KMS-11 (cell line): ENCODE results near the gene NDUFAF5.

Experiments used
- H2AFZ ChIP-seq: fragments of 200-600 bp; sonication (generic); 2 replicates; pipeline ENCODE4 v1.6.1; 2016; ENCODE audit warnings: antibody characterized with exemption, mixed run types, low read depth
- H3K27ac ChIP-seq: fragments of 200-600 bp; sonication (generic); 2 replicates; pipeline ENCODE4 v1.6.1; 2016; ENCODE audit warnings: mild to moderate bottlenecking, mixed run types
- H3K27me3 ChIP-seq: fragments of 200-600 bp; sonication (generic); 2 replicates; pipeline ENCODE4 v1.6.1; 2017; ENCODE audit warnings: mild to moderate bottlenecking, low read depth, mixed run types, moderate library complexity; ENCODE audit not compliant: insufficient read depth
- H3K36me3 ChIP-seq: fragments of 200-600 bp; sonication (generic); 2 replicates; pipeline ENCODE4 v1.6.1; 2017; ENCODE audit warnings: mild to moderate bottlenecking, mixed run types; ENCODE audit not compliant: insufficient read depth
- H3K4me1 ChIP-seq: fragments of 200-600 bp; sonication (generic); 2 replicates; pipeline ENCODE4 v1.6.1; 2016; ENCODE audit warnings: mild to moderate bottlenecking, low read depth, mixed run types; ENCODE audit not compliant: poor library complexity, severe bottlenecking
- H3K4me2 ChIP-seq: fragments of 200-600 bp; sonication (generic); 2 replicates; pipeline ENCODE4 v1.7.0; 2016; ENCODE audit warnings: mild to moderate bottlenecking, mixed run types
- H3K4me3 ChIP-seq: fragments of 200-600 bp; sonication (generic); IDR thresholded peaks from 2 replicates; pipeline ENCODE4 v1.6.1; 2017; ENCODE audit warnings: low read depth, low read length, mixed read lengths; ENCODE audit not compliant: insufficient read depth
- H3K79me2 ChIP-seq: fragments of 200-600 bp; sonication (generic); 2 replicates; pipeline ENCODE4 v1.6.1; 2016; ENCODE audit warnings: low read depth, mixed run types; ENCODE audit not compliant: insufficient read depth
- H3K9ac ChIP-seq: fragments of 200-600 bp; sonication (generic); 2 replicates; pipeline ENCODE4 v1.6.1; 2016; ENCODE audit warnings: mild to moderate bottlenecking, mixed run types
- H4K20me1 ChIP-seq: fragments of 200-600 bp; sonication (generic); 2 replicates; pipeline ENCODE4 v1.6.1; 2016; ENCODE audit warnings: mild to moderate bottlenecking, mixed run types; ENCODE audit not compliant: insufficient read depth
- CTCF ChIP-seq: fragments of 200-600 bp; sonication (generic); conservative IDR thresholded peaks from 2 replicates; pipeline ENCODE4 v1.6.1; 2017; ENCODE audit warnings: low read depth, mild to moderate bottlenecking, antibody characterized with exemption, low read length, moderate library complexity, mixed read lengths

Gene NDUFAF5

GRCh38 chr20:13793001-13793400 lies 8.2 kb downstream of the NDUFAF5 start:
- H3K4me1 ChIP-seq: no peaks in the 10 kb centered on the region
- no peak overlapping the region for H3K9ac ChIP-seq
- no peak for TF ChIP-seq CTCF
- peaks cover 7% of the 10 kb centered on the region; the same call in 1 of the 2 replicates for H3K36me3 ChIP-seq
- no peak overlapping the region for H2AFZ ChIP-seq
- H3K4me2 ChIP-seq: no peak overlapping the region
- no peak overlapping the region for H3K4me3 ChIP-seq
- H3K27ac ChIP-seq: no peak overlapping the region
- no peaks in the 10 kb centered on the region for H4K20me1 ChIP-seq
- H3K79me2 ChIP-seq: no peaks in the 10 kb centered on the region
- H3K27me3 ChIP-seq: no peaks in the 10 kb centered on the region

GRCh38 chr20:13794667-13795066 lies 9.8 kb downstream of the NDUFAF5 start:
- Histone ChIP-seq H3K9ac (no peak overlapping the region), H3K4me2 (no peak overlapping the region), H4K20me1 (no peaks in the 10 kb centered on the region), H3K27ac (no peak overlapping the region), H3K36me3 (peaks cover 7% of the 10 kb centered on the region; the same call in 1 of the 2 replicates), H3K27me3 (no peaks in the 10 kb centered on the region), H3K79me2 (no peaks in the 10 kb centered on the region), H2AFZ (no peak overlapping the region), H3K4me1 (no peaks in the 10 kb centered on the region), H3K4me3 (no peak overlapping the region)
- TF ChIP-seq CTCF: no peak

- no peaks in the 10 kb centered on the region for H3K4me1 ChIP-seq
- no peak for TF ChIP-seq CTCF
Observed at GRCh38 chr20:13799040-13799439, 14.2 kb downstream of the NDUFAF5 start.

GRCh38 chr20:13799974-13800373 lies 15.1 kb downstream of the NDUFAF5 start:
- TF ChIP-seq CTCF: no peak
- no peaks in the 10 kb centered on the region for H3K27me3 ChIP-seq
- no peaks in the 10 kb centered on the region for H3K79me2 ChIP-seq
- no peaks in the 10 kb centered on the region for H3K36me3 ChIP-seq
- no peak overlapping the region for H2AFZ ChIP-seq
- H3K4me2 ChIP-seq: no peak overlapping the region
- no peak overlapping the region for H3K4me3 ChIP-seq
- no peak overlapping the region for H3K9ac ChIP-seq
- H4K20me1 ChIP-seq: no peaks in the 10 kb centered on the region
- no peak overlapping the region for H3K27ac ChIP-seq
- H3K4me1 ChIP-seq: no peaks in the 10 kb centered on the region

More at GRCh38 chr20:13799040-13799439, 14.2 kb downstream of the NDUFAF5 start:
- Histone ChIP-seq H2AFZ (no peak overlapping the region), H3K36me3 (0 out of 2 replicates have a peak, but pooled peaks cover 4% of the 10 kb centered on the region), H3K9ac (no peak overlapping the region), H3K27ac (no peak overlapping the region), H3K4me2 (no peak overlapping the region), H4K20me1 (no peaks in the 10 kb centered on the region), H3K4me3 (no peak overlapping the region), H3K79me2 (no peaks in the 10 kb centered on the region), H3K27me3 (no peaks in the 10 kb centered on the region)
